B cell (primary cell): ENCODE measurements around the gene ASPA.

Source experiments
- CTCF ChIP-seq: fragments of 200-600 bp; IDR thresholded peaks from one replicate; pipeline ENCODE4 v1.8.0; 2022; ENCODE audit warnings: antibody characterized with exemption, mild to moderate bottlenecking
- EZH2 ChIP-seq: IDR thresholded peaks from 2 replicates; pipeline ENCODE4 v1.6.1; 2012; ENCODE audit warnings: borderline replicate concordance, low read depth, mild to moderate bottlenecking, moderate library complexity, low read length; ENCODE audit not compliant: insufficient read depth, poor library complexity, severe bottlenecking

GRCh38 chr17:3544365-3544764, 68.6 kb downstream of the ASPA start:
- TF ChIP-seq CTCF (no peak), EZH2 (no peak)
